Astrocyte (in vitro differentiated cells and primary cell): ENCODE data around the gene TNFSF11. TPM values are rescaled to one million over a fixed set of nuclear protein-coding genes. Genes with fewer than 3 reads are reported as not detected.

Experiments
- DNase-seq: peaks from one replicate; pipeline ENCODE4 v3.0.0-alpha.2; 2010; ENCODE audit warnings: low read depth
- FAIRE-seq: peaks from 2 replicates; lab custom pipeline; 2011; peaks lifted over from hg19 to GRCh38; lab: Jason Lieb, UNC
- H2AFZ ChIP-seq: 2 replicates; pipeline ENCODE4 v1.6.0; 2012; ENCODE audit warnings: low read depth, low read length, inconsistent platforms
- H3K27ac ChIP-seq: 2 replicates; pipeline ENCODE4 v1.5.1; 2011; ENCODE audit warnings: low read depth, low read length, inconsistent platforms
- H3K27me3 ChIP-seq: 2 replicates; pipeline ENCODE4 v1.6.0; 2011; ENCODE audit warnings: low read length, inconsistent platforms; ENCODE audit not compliant: insufficient read depth
- H3K36me3 ChIP-seq: 2 replicates; pipeline ENCODE4 v1.5.1; 2011; ENCODE audit warnings: low read length, inconsistent platforms; ENCODE audit not compliant: insufficient read depth
- H3K4me1 ChIP-seq: 2 replicates; pipeline ENCODE4 v1.5.1; 2011; ENCODE audit warnings: low read length, inconsistent platforms; ENCODE audit not compliant: insufficient read depth
- H3K4me2 ChIP-seq: 2 replicates; pipeline ENCODE4 v1.6.0; 2012; ENCODE audit warnings: low read length, inconsistent platforms
- H3K4me3 ChIP-seq: 2 replicates; pipeline ENCODE4 v1.5.1; 2011; ENCODE audit warnings: low read depth, mild to moderate bottlenecking, low read length, inconsistent platforms; ENCODE audit not compliant: insufficient read depth
- H3K79me2 ChIP-seq: 2 replicates; pipeline ENCODE4 v1.6.0; 2012; ENCODE audit warnings: mild to moderate bottlenecking, low read length, inconsistent platforms; ENCODE audit not compliant: insufficient read depth
- H3K9ac ChIP-seq: 2 replicates; pipeline ENCODE4 v1.6.0; 2012; ENCODE audit warnings: mild to moderate bottlenecking, low read length, inconsistent platforms
- H3K9me3 ChIP-seq: 2 replicates; pipeline ENCODE4 v1.5.1; 2012; ENCODE audit warnings: low read depth, mild to moderate bottlenecking, low read length, inconsistent platforms; ENCODE audit not compliant: insufficient read depth
- H4K20me1 ChIP-seq: 2 replicates; pipeline ENCODE4 v1.6.0; 2012; ENCODE audit warnings: low read length, inconsistent platforms; ENCODE audit not compliant: insufficient read depth
- H3K27ac Mint-ChIP-seq: one replicate; pipeline ENCODE4 v1.8.0; 2021; ENCODE audit warnings: mild to moderate bottlenecking, mixed read lengths; ENCODE audit not compliant: unreplicated experiment
- H3K27me3 Mint-ChIP-seq: one replicate; pipeline ENCODE4 v1.8.0; 2021; ENCODE audit warnings: low read depth, mixed read lengths; ENCODE audit not compliant: unreplicated experiment
- H3K36me3 Mint-ChIP-seq: one replicate; pipeline ENCODE4 v1.8.0; 2021; ENCODE audit warnings: low read depth, mixed read lengths; ENCODE audit not compliant: unreplicated experiment
- H3K4me1 Mint-ChIP-seq: one replicate; pipeline ENCODE4 v1.8.0; 2021; ENCODE audit warnings: low read depth, mixed read lengths; ENCODE audit not compliant: unreplicated experiment
- H3K4me3 Mint-ChIP-seq: one replicate; pipeline ENCODE4 v1.8.0; 2021; ENCODE audit warnings: mild to moderate bottlenecking, moderate library complexity, mixed read lengths; ENCODE audit not compliant: unreplicated experiment
- H3K9me3 Mint-ChIP-seq: one replicate; pipeline ENCODE4 v1.8.0; 2021; ENCODE audit warnings: mild to moderate bottlenecking, mixed read lengths; ENCODE audit not compliant: unreplicated experiment
- CTCF ChIP-seq: IDR thresholded peaks from 2 replicates; pipeline ENCODE4 v1.5.1; 2011; ENCODE audit warnings: low read depth, mild to moderate bottlenecking, inconsistent platforms, low read length, moderate library complexity; ENCODE audit not compliant: insufficient read depth
- EZH2 ChIP-seq: IDR thresholded peaks from 2 replicates; pipeline ENCODE4 v1.6.1; 2012; ENCODE audit warnings: mild to moderate bottlenecking, low read length, inconsistent platforms; ENCODE audit not compliant: insufficient read depth
- total RNA-seq: library from RNA; stranded (reverse); gene quantifications from 2 replicates; pipeline ENCODE4 v1.2.1, GENCODE V29; 2021

TNFSF11 gene
- total RNA-seq, 1 donor from 2014 or later = not detected

DNA sequence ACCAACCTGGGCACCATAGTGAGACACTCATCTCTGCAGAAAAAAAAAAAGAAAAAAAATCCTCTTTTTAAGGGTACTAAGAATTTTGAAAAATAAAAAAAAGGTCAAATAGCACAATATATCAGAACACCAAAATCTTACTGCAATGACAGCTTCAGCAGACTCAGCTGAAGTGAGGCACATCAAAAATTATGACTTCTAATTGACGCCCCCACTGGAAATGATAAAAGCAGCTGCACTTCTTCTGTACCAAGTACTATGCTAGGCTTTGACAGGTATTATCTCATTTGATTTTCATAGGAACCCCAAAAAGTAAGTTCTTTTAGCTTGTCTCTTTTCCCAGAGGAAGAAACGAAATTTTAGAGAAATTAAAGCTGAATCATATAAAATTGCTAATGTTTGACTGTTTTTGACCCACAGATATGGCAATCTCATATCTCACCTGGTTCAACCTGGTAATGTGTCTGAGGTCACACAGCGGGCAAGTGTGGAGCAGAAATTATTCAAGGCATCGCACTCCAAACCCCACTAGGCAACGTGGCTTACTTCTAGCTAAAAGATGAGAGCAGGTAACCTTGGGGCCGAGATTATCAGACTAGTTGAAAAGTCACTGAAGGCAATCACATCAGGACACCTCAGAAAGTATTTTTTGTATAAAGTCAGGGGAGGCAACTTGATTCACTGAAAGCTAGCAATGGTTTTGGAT is 78.1 kb downstream of the TNFSF11 start:
- Histone ChIP-seq H3K27ac (no peak overlapping the region), H3K36me3 (no peaks in the 10 kb centered on the region), H3K9ac (no peak overlapping the region), H4K20me1 (no peaks in the 10 kb centered on the region), H3K4me1 (no peaks in the 10 kb centered on the region), H2AFZ (no peak overlapping the region), H3K4me2 (no peak overlapping the region), H3K9me3 (no peaks in the 10 kb centered on the region), H3K27me3 (peaks cover 25% of the 10 kb centered on the region), H3K4me3 (no peak overlapping the region), H3K79me2 (no peaks in the 10 kb centered on the region)
- H3K27ac Mint-ChIP-seq = no peak overlapping the region
- peaks cover 7% of the 10 kb centered on the region for H3K4me1 Mint-ChIP-seq
- H3K4me3 Mint-ChIP-seq = no peak overlapping the region
- TF ChIP-seq EZH2 = no peak
- TF ChIP-seq CTCF = no peak
- H3K27me3 Mint-ChIP-seq = peaks cover 4% of the 10 kb centered on the region
- no peaks in the 10 kb centered on the region for H3K9me3 Mint-ChIP-seq
- no peak for FAIRE-seq
- DNase-seq = no peak
- no peaks in the 10 kb centered on the region for H3K36me3 Mint-ChIP-seq

DNA sequence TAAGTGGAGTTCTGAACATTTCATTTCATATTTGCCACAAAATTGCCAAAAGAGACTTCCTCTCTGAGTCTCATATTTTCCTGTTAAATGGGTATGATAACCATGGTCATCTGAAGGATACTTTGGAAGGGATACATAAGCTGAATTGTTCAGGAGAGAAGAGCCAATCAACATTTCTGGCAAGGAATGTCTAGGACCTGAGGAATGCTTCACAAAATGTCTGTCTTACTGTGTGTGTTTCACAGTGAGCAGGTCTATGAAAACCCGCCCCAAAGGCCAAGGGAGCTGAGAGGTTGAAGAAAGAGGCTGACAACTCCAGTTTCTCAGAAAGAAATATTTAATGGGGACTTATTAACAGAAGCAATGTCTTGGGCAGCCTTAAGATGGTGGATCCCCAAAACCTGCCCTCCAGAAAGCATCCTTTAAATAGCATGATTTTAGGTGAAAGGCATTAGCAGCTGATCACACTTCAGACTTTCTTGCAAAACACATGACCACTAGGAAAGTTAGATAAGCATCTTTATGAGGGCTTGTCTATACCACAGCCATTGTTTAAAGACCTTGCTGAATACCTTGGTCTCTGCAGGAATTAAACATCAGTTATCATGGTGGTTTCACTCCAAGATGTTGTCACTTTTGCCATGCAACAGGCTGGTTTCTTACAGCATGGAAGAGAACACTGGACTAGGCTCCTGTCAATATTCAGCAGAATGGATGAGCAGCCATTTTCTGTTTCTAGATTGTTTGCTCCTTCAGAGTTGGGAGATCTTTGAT is 78.9 kb downstream of the TNFSF11 start:
- H3K4me1 ChIP-seq = no peaks in the 10 kb centered on the region
- no peak overlapping the region for H3K4me3 ChIP-seq
- Mint-ChIP-seq H3K4me3 (no peak overlapping the region), H3K9me3 (no peaks in the 10 kb centered on the region), H3K36me3 (no peaks in the 10 kb centered on the region), H3K27me3 (peaks cover 5% of the 10 kb centered on the region), H3K4me1 (peaks cover 7% of the 10 kb centered on the region), H3K27ac (no peak overlapping the region)
- H3K9ac ChIP-seq = no peak overlapping the region
- H3K27ac ChIP-seq = no peak overlapping the region
- no peak overlapping the region for H3K4me2 ChIP-seq
- no peaks in the 10 kb centered on the region for H3K9me3 ChIP-seq
- no peak overlapping the region for H2AFZ ChIP-seq
- H4K20me1 ChIP-seq = no peaks in the 10 kb centered on the region
- FAIRE-seq (no peak), DNase-seq (no peak)
- TF ChIP-seq CTCF (no peak), EZH2 (no peak)
- peaks cover 32% of the 10 kb centered on the region for H3K27me3 ChIP-seq
- H3K79me2 ChIP-seq = no peaks in the 10 kb centered on the region
- H3K36me3 ChIP-seq = no peaks in the 10 kb centered on the region

- Mint-ChIP-seq H3K27ac (no peak overlapping the region), H3K27me3 (peaks cover 9% of the 10 kb centered on the region), H3K9me3 (no peaks in the 10 kb centered on the region), H3K36me3 (no peaks in the 10 kb centered on the region), H3K4me3 (no peak overlapping the region), H3K4me1 (peaks cover 7% of the 10 kb centered on the region)
- Histone ChIP-seq H3K36me3 (no peaks in the 10 kb centered on the region), H3K4me3 (no peak overlapping the region), H3K4me2 (no peak overlapping the region), H3K27ac (no peak overlapping the region), H3K9me3 (no peaks in the 10 kb centered on the region), H3K9ac (no peak overlapping the region), H3K27me3 (peaks cover 34% of the 10 kb centered on the region), H4K20me1 (no peaks in the 10 kb centered on the region), H3K4me1 (no peaks in the 10 kb centered on the region), H3K79me2 (no peaks in the 10 kb centered on the region), H2AFZ (no peak overlapping the region)
- TF ChIP-seq EZH2 = no peak
- TF ChIP-seq CTCF = no peak
- FAIRE-seq (no peak), DNase-seq (no peak)
Observed at GRCh38 chr13:42653679-42654078, 79.7 kb downstream of the TNFSF11 start.
